GM19025 (cell line): ENCODE data around the gene PLEK2.
"Not testable (repeated sequence)": the region's sequence is repeated elsewhere in the genome, so short reads cannot be mapped to it uniquely, and the experiment has no call there.

Experiments
- ATAC-seq: cut with Tn5 transposase; IDR thresholded peaks from one replicate; pipeline ENCODE4 v1.9.1; 2021; ENCODE audit warnings: mild to moderate bottlenecking, low read depth, moderate library complexity; ENCODE audit not compliant: unreplicated experiment

The PLEK2 gene

GRCh38 chr14:67411820-67412421 lies at the start of gene PLEK2:
TSS of gene PLEK2 (minus strand) at chr14:67412165. CDS start at chr14:67412059, 106 bp downstream.
- no peak for ATAC-seq

- ATAC-seq = no peak
Observed at GRCh38 chr14:67461341-67461985, 49.5 kb upstream of the PLEK2 start.

GRCh38 chr14:67459336-67459735 lies 47.4 kb upstream of the PLEK2 start:
- no peak for ATAC-seq

GRCh38 chr14:67457782-67458181 lies 45.8 kb upstream of the PLEK2 start:
- ATAC-seq = no peak

GRCh38 chr14:67456732-67457131 lies 44.8 kb upstream of the PLEK2 start:
- no peak for ATAC-seq

GRCh38 chr14:67453575-67454300 lies 41.8 kb upstream of the PLEK2 start:
- no peak for ATAC-seq

- not testable (repeated sequence) for ATAC-seq
Observed at GRCh38 chr14:67451667-67452066, 39.7 kb upstream of the PLEK2 start.

GRCh38 chr14:67449096-67449495 lies 37.1 kb upstream of the PLEK2 start:
- no peak for ATAC-seq

GRCh38 chr14:67447033-67447381 lies 35.0 kb upstream of the PLEK2 start:
- no peak for ATAC-seq

GRCh38 chr14:67446371-67447032 lies 34.5 kb upstream of the PLEK2 start:
- ATAC-seq = no peak

GRCh38 chr14:67444395-67444794 lies 32.4 kb upstream of the PLEK2 start:
- no peak for ATAC-seq

- no peak for ATAC-seq
Observed at GRCh38 chr14:67442139-67442906, 30.4 kb upstream of the PLEK2 start.

- ATAC-seq = no peak
Observed at GRCh38 chr14:67441672-67442071, 29.7 kb upstream of the PLEK2 start.

GRCh38 chr14:67441256-67441655 lies 29.3 kb upstream of the PLEK2 start:
- ATAC-seq = no peak

GRCh38 chr14:67440513-67440912 lies 28.5 kb upstream of the PLEK2 start:
- ATAC-seq = no peak

- ATAC-seq = no peak
Observed at GRCh38 chr14:67438969-67439368, 27.0 kb upstream of the PLEK2 start.

GRCh38 chr14:67436006-67436866 lies 24.3 kb upstream of the PLEK2 start:
- ATAC-seq = no peak

GRCh38 chr14:67435603-67436002 lies 23.6 kb upstream of the PLEK2 start:
- no peak for ATAC-seq

GRCh38 chr14:67432050-67432564 lies 20.1 kb upstream of the PLEK2 start:
- no peak for ATAC-seq
